ENCODE results near the gene POLG.
"Not testable (repeated sequence)": the region's sequence is repeated elsewhere in the genome, so short reads cannot be mapped to it uniquely, and the experiment has no call there.

The POLG gene

GRCh38 chr15:89282631-89283030 is 52.0 kb downstream of the POLG start:
- DNase-seq (ENCODE audit: low read depth, low spot score), result no peak

DNA sequence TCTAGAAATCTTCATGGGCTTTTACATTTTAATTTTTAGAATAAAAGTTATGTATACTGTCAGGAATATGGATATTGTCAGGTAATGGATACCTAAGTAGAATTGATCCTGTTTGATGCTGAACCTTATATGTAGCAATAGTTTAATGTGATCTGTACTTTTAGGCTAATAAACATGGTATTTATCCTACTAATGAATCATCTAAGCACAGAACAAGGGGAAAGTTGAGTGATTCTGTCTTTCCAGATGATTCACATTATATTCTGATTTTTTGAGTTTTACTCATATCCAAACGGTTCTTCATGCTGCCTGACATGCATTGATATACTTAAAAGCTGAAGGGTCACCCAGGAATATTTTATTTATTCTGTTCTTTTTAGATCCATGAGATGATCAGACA is 56.3 kb downstream of the POLG start:
- DNase-seq (ENCODE audit: low read depth, low spot score), result no peak

DNA sequence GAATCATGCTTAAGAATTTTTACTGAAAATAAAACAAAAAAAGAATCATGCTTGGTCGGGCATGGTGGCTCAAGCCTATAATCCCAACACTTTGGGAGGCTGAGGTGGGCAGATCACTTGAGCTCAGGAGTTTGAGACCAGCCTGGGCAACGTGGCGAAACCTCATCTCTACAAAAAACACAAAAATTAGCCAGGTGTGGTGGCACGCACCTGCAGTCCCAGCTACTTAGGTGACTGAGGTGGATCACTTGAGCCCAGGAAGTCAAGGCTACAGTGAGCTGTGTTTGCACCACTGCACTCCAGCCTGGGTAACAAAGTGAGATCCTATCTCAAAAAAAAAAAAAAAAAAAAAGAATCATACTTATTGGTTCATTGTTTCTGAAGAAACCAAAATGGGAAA is 57.3 kb downstream of the POLG start:
- not testable (repeated sequence) for DNase-seq (ENCODE audit: low read depth, low spot score)

All from iPS DF 19.7 (cell line).